HEK293 (cell line): ENCODE measurements around the gene HK3.

Experiments
- CTCF ChIA-PET: fragments of 350-600 bp; formaldehyde crosslinking; extraction: SDS; loops from one replicate; lab custom pipeline; 2021; ENCODE audit warnings: antibody characterized with exemption; lab: Yijun Ruan, JAX
- POLR2A ChIA-PET: fragments of 300-600 bp; formaldehyde crosslinking; extraction: SDS; loops from one replicate; lab custom pipeline; 2020; ENCODE audit warnings: antibody characterized with exemption, inconsistent platforms; lab: Yijun Ruan, JAX
- H3K27ac ChIP-seq: fragments of 200-500 bp; sonication (Bioruptor generic); 2 replicates; pipeline ENCODE4 v1.5.1; 2014; ENCODE audit warnings: low read depth, low read length, control low read depth, inconsistent platforms; ENCODE audit errors: extremely low read depth
- H3K36me3 ChIP-seq, 2 experiments: fragments of 200-500 bp in 1 of 2; sonication (Bioruptor generic) in 1 of 2; 1 replicate in 1 of 2; 2 replicates in 1 of 2; pipeline ENCODE4 v1.5.1; 2014 to 2017; ENCODE audit warnings: inconsistent platforms in 2 of 2, low read length in 2 of 2; ENCODE audit not compliant: control insufficient read depth in 2 of 2, insufficient read depth in 1 of 2
- H3K4me1 ChIP-seq: fragments of 200-500 bp; sonication (Bioruptor generic); 2 replicates; pipeline ENCODE4 v1.5.1; 2014; ENCODE audit warnings: mild to moderate bottlenecking, low read length, inconsistent platforms; ENCODE audit not compliant: control insufficient read depth, insufficient read depth
- H3K4me3 ChIP-seq: 2 replicates; pipeline ENCODE4 v1.5.1; 2011; ENCODE audit warnings: low read depth, mild to moderate bottlenecking, control low read depth, low read length, moderate library complexity
- H3K9me3 ChIP-seq: fragments of 200-500 bp; sonication (Bioruptor generic); 2 replicates; pipeline ENCODE4 v1.5.1; 2014; ENCODE audit warnings: low read depth, low read length, inconsistent platforms; ENCODE audit not compliant: control insufficient read depth, insufficient read depth
- BCL11B ChIP-seq: fragments of 450-650 bp; formaldehyde crosslinking; IDR thresholded peaks from 2 replicates; pipeline ENCODE4 v1.5.1; 2016; ENCODE audit warnings: low read depth, missing biosample characterization, missing genetic modification characterization
- BCL6B ChIP-seq: fragments of 450-650 bp; formaldehyde crosslinking; IDR thresholded peaks from 2 replicates; pipeline ENCODE4 v1.5.1; 2017; ENCODE audit warnings: missing biosample characterization, missing genetic modification characterization
- EGR2 ChIP-seq: fragments of 450-650 bp; formaldehyde crosslinking; IDR thresholded peaks from 2 replicates; pipeline ENCODE4 v1.5.1; 2016; ENCODE audit warnings: low read depth, missing biosample characterization, missing genetic modification characterization
- IKZF3 ChIP-seq: fragments of 450-650 bp; IDR thresholded peaks from 2 replicates; pipeline ENCODE4 v1.5.0; 2018; ENCODE audit warnings: missing biosample characterization, mild to moderate bottlenecking, missing genetic modification characterization, moderate library complexity
- KLF10 ChIP-seq: fragments of 450-650 bp; IDR thresholded peaks from 2 replicates; pipeline ENCODE4 v1.5.1; 2018; ENCODE audit warnings: missing biosample characterization, mild to moderate bottlenecking, missing genetic modification characterization
- ZFHX2 ChIP-seq: fragments of 450-650 bp; formaldehyde crosslinking; conservative IDR thresholded peaks from 2 replicates; pipeline ENCODE4 v1.5.1; 2016; ENCODE audit warnings: missing biosample characterization, missing genetic modification characterization
- ZIC2 ChIP-seq: fragments of 450-650 bp; formaldehyde crosslinking; IDR thresholded peaks from 2 replicates; pipeline ENCODE4 v1.5.1; 2016; ENCODE audit warnings: missing biosample characterization, missing genetic modification characterization
- ZNF146 ChIP-seq: fragments of 450-650 bp; formaldehyde crosslinking; IDR thresholded peaks from 2 replicates; pipeline ENCODE4 v1.5.1; 2016; ENCODE audit warnings: missing biosample characterization, missing genetic modification characterization
- ZNF148 ChIP-seq: fragments of 450-650 bp; formaldehyde crosslinking; IDR thresholded peaks from 2 replicates; pipeline ENCODE4 v1.5.0; 2017; ENCODE audit warnings: missing biosample characterization, missing genetic modification characterization, borderline replicate concordance
- ZNF398 ChIP-seq: fragments of 450-650 bp; formaldehyde crosslinking; IDR thresholded peaks from 2 replicates; pipeline ENCODE4 v1.5.1; 2017; ENCODE audit warnings: missing biosample characterization, missing genetic modification characterization
- ZNF501 ChIP-seq: fragments of 450-650 bp; formaldehyde crosslinking; IDR thresholded peaks from 2 replicates; pipeline ENCODE4 v1.5.1; 2016; ENCODE audit warnings: missing biosample characterization, missing genetic modification characterization
- ZNF549 ChIP-seq: fragments of 450-650 bp; IDR thresholded peaks from 2 replicates; pipeline ENCODE4 v1.5.1; 2018; ENCODE audit warnings: missing biosample characterization, missing genetic modification characterization, mild to moderate bottlenecking, inconsistent platforms, moderate library complexity
- ZNF571 ChIP-seq: fragments of 450-650 bp; formaldehyde crosslinking; IDR thresholded peaks from 2 replicates; pipeline ENCODE4 v1.5.0; 2017; ENCODE audit warnings: missing biosample characterization, missing genetic modification characterization
- ZNF610 ChIP-seq: fragments of 450-650 bp; formaldehyde crosslinking; IDR thresholded peaks from 2 replicates; pipeline ENCODE4 v1.5.1; 2016; ENCODE audit warnings: missing biosample characterization, missing genetic modification characterization, borderline replicate concordance
- TF ChIP-seq, protein P1 (sequence below): IDR thresholded peaks from 2 replicates; pipeline ENCODE4 v1.6.1; 2011; ENCODE audit warnings: mild to moderate bottlenecking, low read depth, low read length, borderline replicate concordance

The HK3 gene

GRCh38 chr5:176875783-176876505 is 23.2 kb downstream of the HK3 start:
- Histone ChIP-seq H3K27ac (no peak overlapping the region), H3K4me1 (no peaks in the 10 kb centered on the region), H3K9me3 (no peaks in the 10 kb centered on the region), H3K36me3 (no peaks in the 10 kb centered on the region), H3K4me3 (no peak overlapping the region)
- ChIA-PET POLR2A (interaction anchor here (0.7 kb wide), 1 partner anchor 50 kb away, joined by 3 read pairs; no protein-coding TSS in a partner anchor), CTCF (interaction anchor here (0.6 kb wide), 1 partner anchor 72 kb away, joined by 4 read pairs; no protein-coding TSS in a partner anchor)
- 0 out of 2 replicates have a peak, but pooled peaks have one; percentile 10 for TF ChIP-seq ZIC2 (tag by site-specific recombination)
- no peak for TF ChIP-seq BCL6B (tag by site-specific recombination)

DNA sequence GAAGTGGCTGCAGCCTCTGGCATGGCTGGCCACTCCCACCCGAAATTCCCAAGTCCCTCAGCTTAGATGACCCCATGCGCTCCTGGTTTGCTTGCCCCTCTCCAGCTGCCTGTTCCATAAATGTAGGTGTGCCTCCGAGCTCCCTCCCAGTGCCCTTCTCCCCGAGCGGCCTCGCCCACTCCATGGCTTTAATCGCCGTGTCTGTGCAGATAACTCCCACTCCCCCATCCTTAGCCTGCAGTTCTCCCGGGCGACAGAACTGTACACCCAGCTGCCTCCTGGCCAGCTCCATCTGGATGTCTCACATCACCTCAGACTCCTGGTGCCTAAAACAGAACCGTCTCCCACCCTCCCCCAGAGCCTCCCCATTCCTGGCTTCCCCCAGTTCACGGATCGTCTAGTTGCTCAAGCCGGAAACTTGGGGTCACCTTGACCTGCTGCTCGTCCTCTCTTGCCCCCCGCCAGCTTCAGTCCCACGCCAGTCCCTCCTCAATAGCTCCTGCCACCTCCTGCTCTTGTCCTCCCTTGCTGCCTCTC is 24.1 kb downstream of the HK3 start:
- POLR2A ChIA-PET, result interaction anchor here (0.7 kb wide), 1 partner anchor 49 kb away, joined by 3 read pairs; no protein-coding TSS in a partner anchor
- Histone ChIP-seq H3K27ac (no peak overlapping the region), H3K9me3 (no peaks in the 10 kb centered on the region), H3K36me3 (no peaks in the 10 kb centered on the region), H3K4me3 (no peak overlapping the region)
- CTCF ChIA-PET, result interaction anchor here (0.9 to 1.4 kb wide), 2 partner anchors 197 to 214 kb away, joined by 3 to 5 read pairs; no protein-coding TSS in a partner anchor
- TF ChIP-seq EGR2 (tag by site-specific recombination) (peak; percentile 92), ZNF146 (tag by site-specific recombination) (no peak), ZFHX2 (peak; percentile 94), KLF10 (tag by site-specific recombination) (no peak)
- TF ChIP-seq, all 188 proteins: peak for 2
- H3K4me1 ChIP-seq, result no peaks in the 10 kb centered on the region

DNA sequence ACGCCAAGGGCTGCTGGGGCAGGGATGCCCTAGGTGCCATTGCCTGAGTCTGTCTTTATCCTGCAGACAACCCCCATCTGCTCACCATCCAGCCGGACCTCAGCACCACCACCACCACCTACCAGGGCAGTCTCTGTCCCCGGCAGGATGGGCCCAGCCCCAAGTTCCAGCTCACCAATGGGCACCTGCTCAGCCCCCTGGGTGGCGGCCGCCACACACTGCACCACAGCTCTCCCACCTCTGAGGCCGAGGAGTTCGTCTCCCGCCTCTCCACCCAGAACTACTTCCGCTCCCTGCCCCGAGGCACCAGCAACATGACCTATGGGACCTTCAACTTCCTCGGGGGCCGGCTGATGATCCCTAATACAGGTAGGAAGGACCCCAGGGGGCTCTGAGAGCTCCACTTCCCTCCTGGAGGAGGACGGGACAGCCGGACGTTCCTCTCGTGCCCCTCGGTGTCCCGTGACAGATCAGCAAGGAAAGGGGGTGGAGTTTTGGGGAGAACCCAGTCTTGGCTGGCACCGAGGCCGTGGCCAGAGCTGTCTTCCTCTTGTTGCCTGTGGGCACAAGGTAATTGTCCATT is 24.9 kb downstream of the HK3 start:
- no peak overlapping the region for H3K4me3 ChIP-seq
- TF ChIP-seq ZNF398 (tag by site-specific recombination) (no peak), ZNF501 (tag by site-specific recombination) (no peak), BCL11B (tag by site-specific recombination) (no peak), ZNF610 (tag by site-specific recombination) (no peak), ZNF148 (tag by site-specific recombination) (no peak), IKZF3 (tag by site-specific recombination) (no peak), ZNF549 (tag by site-specific recombination) (no peak), ZNF571 (no peak)
- TF ChIP-seq, protein P1, sequence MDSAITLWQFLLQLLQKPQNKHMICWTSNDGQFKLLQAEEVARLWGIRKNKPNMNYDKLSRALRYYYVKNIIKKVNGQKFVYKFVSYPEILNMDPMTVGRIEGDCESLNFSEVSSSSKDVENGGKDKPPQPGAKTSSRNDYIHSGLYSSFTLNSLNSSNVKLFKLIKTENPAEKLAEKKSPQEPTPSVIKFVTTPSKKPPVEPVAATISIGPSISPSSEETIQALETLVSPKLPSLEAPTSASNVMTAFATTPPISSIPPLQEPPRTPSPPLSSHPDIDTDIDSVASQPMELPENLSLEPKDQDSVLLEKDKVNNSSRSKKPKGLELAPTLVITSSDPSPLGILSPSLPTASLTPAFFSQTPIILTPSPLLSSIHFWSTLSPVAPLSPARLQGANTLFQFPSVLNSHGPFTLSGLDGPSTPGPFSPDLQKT, result no peak
- TF ChIP-seq, all 188 proteins: peak for 0
- H3K9me3 ChIP-seq, result no peaks in the 10 kb centered on the region
- ChIA-PET POLR2A (no interaction called here), CTCF (interaction anchor here (0.7 to 1.4 kb wide), 4 partner anchors 28 to 240 kb away, joined by 3 to 5 read pairs (median 3); no protein-coding TSS in a partner anchor)
- no peak overlapping the region for H3K27ac ChIP-seq
- no peaks in the 10 kb centered on the region for H3K36me3 ChIP-seq
- H3K4me1 ChIP-seq, result no peaks in the 10 kb centered on the region
